ENCODE measurements around the gene KIFC1.
A peak's percentile ranks its signal among the peaks of the same experiment; 100 is the strongest.
"Not testable (repeated sequence)": the region's sequence is repeated elsewhere in the genome, so short reads cannot be mapped to it uniquely, and the experiment has no call there.

KIFC1 gene, protein sequence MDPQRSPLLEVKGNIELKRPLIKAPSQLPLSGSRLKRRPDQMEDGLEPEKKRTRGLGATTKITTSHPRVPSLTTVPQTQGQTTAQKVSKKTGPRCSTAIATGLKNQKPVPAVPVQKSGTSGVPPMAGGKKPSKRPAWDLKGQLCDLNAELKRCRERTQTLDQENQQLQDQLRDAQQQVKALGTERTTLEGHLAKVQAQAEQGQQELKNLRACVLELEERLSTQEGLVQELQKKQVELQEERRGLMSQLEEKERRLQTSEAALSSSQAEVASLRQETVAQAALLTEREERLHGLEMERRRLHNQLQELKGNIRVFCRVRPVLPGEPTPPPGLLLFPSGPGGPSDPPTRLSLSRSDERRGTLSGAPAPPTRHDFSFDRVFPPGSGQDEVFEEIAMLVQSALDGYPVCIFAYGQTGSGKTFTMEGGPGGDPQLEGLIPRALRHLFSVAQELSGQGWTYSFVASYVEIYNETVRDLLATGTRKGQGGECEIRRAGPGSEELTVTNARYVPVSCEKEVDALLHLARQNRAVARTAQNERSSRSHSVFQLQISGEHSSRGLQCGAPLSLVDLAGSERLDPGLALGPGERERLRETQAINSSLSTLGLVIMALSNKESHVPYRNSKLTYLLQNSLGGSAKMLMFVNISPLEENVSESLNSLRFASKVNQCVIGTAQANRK

DNA sequence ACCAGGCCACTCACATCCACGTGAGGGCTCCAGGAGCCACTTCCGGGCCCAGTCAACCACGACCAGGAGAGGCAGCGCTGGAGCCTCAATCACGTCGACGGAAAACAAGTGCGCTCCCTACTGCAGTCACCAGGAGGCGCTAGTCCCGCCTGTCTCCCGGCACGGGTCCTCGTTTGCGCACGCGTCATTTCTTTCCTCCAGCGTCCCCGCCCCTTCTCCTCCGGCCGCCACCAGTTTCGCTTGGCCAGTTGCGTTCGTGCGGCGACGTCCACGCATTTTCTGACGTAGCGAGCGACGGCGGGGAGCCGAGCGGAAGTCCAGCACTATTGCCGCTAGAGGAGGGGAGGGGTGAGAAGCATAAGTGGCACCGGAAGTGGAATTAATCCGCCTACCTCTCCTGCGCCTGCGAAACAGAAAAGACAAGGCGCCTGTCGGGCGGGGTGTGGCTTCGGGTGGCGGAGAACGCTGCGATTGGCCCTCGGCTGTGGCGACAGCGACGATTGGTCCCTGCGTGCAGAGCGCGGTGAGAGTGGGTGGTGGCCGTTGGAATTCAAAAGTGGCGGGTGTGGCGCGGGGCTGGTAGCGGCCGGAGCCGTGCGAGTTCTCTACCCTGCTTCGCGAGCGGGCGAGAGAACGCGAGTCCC, at the start of gene KIFC1:
TSS of gene KIFC1 (plus strand) at position 546 of the 644 bp plus-strand sequence. CDS start 163 bp downstream, outside the sequence.
- H3K36me3 ChIP-seq = peaks cover 45% of the 10 kb centered on the region
- H3K27me3 ChIP-seq (ENCODE audit: insufficient read depth, low read depth, severe bottlenecking) = no peaks in the 10 kb centered on the region
- H3K9me3 ChIP-seq (ENCODE audit: severe bottlenecking) = no peaks in the 10 kb centered on the region
- DNase-seq = peak; percentile 100
- TF ChIP-seq, protein P1, sequence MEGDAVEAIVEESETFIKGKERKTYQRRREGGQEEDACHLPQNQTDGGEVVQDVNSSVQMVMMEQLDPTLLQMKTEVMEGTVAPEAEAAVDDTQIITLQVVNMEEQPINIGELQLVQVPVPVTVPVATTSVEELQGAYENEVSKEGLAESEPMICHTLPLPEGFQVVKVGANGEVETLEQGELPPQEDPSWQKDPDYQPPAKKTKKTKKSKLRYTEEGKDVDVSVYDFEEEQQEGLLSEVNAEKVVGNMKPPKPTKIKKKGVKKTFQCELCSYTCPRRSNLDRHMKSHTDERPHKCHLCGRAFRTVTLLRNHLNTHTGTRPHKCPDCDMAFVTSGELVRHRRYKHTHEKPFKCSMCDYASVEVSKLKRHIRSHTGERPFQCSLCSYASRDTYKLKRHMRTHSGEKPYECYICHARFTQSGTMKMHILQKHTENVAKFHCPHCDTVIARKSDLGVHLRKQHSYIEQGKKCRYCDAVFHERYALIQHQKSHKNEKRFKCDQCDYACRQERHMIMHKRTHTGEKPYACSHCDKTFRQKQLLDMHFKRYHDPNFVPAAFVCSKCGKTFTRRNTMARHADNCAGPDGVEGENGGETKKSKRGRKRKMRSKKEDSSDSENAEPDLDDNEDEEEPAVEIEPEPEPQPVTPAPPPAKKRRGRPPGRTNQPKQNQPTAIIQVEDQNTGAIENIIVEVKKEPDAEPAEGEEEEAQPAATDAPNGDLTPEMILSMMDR (IDR thresholded peaks at IDR 0.05; ENCODE audit: low read depth, low read length) = peak; percentile 100
- H3K4me3 ChIP-seq (ENCODE audit: low read depth, low read length) = peak within 1 kb of the TSS; percentile 86
- H3K27ac ChIP-seq = peak within 1 kb of the TSS; percentile 98

DNA sequence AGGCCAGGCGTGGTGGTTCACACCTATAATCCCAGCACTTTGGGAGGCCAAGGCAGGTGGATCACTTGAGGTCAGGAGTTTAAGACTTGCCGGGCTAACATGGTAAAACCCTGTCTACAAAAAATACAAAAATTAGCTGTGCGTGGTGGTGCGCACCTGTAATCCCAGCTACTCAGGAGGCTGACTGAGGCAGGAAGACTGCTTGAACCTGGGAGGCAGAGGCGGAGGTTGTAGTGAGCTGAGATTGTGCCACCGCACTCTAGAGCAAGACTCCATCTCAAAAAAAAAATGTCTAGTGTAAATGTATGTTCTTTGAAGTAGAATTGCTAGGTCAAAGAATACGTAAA, 48.0 kb upstream of the KIFC1 start:
- not testable (repeated sequence) for H3K27me3 ChIP-seq (ENCODE audit: insufficient read depth, low read depth, severe bottlenecking); H3K4me3 ChIP-seq (ENCODE audit: low read depth, low read length); DNase-seq; H3K9me3 ChIP-seq (ENCODE audit: severe bottlenecking); H3K27ac ChIP-seq; H3K36me3 ChIP-seq

DNA sequence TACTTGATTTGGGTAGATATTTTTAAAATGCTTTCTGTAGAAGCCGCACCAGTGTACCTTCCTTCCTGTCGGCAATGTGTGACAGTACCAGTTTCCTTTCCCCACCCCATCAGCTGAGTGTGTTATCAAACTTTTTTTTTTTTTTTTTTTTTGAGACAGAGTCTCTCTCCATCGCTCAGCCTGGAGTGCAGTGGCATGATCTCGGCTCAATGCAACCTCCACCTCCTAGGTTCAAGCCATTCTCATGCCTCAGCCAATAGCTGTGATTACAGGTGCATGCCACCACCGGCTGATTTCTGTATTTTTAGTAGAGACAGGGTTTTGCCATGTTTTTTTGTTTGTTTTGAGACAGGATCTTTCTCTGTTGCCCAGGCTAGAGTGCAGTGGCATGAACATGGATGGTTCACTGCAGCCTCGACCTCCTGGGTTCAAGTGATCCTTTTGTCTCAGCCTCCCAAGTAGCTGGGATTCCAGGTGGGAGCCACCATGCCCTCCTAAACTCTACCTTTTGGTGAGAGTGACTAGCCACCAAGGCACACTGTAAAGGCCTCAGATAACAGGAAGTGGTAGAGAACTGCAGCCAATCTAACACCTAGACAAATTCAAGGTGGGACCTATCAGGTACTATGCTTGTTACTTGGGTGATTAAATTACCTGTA, 47.5 kb upstream of the KIFC1 start:
- Histone ChIP-seq H3K9me3 (ENCODE audit: severe bottlenecking) (no peaks in the 10 kb centered on the region), H3K27ac (no peak overlapping the region), H3K4me3 (ENCODE audit: low read depth, low read length) (no peak overlapping the region), H3K27me3 (ENCODE audit: insufficient read depth, low read depth, severe bottlenecking) (no peaks in the 10 kb centered on the region), H3K36me3 (no peaks in the 10 kb centered on the region)
- DNase-seq = no peak
- TF ChIP-seq, protein P1 (IDR thresholded peaks at IDR 0.05; ENCODE audit: low read depth, low read length) = no peak

DNA sequence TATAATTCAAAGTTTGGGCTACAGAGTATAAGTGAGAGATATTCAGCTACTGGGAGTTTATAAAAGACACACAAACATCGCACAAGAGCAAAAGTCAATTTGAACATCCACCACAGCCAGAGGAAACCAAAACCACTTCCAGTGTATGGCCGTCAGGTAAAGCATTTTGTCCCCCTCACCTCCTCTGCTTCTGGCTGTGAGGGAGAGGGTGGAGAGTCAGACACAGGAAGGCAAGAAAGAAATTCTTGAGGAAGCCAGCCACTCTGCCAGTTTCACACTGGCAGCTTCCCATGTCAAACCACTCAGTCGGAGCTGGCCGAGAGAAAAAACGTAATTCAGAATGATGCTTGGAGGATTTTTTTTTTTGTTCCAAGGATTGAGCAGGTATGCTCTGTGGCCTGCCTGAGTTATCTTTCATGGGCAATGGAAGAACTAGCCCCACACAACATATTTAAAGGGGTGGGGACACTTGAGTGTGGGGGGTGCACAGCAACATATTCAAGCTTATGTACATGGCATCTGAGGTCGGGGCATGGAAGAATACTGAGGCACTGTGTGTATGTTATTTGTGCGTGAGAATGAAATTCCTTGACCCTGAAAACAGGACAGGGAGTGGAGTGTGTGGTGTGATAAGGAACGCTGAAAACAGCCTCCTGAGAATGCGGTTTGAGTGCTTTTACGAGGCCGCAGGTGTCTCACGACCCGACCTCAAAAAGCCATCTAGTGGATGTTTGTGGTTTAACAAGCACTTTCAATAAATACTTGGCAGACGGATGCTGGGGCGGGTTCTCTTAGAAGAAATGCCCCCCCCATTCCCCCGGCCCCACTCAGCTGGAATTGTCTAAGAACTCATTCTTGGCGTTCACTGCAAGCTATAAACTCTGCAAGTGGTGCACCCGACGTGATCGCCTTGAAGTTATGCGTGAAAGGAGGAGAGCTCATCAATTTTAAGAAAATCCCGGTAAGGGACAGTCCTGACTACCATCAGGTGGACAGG, 46.6 kb upstream of the KIFC1 start:
- TF ChIP-seq, protein P1 (IDR thresholded peaks at IDR 0.05; ENCODE audit: low read depth, low read length) = peak; percentile 78
- peak; percentile 80 for DNase-seq
- H3K9me3 ChIP-seq (ENCODE audit: severe bottlenecking) = no peaks in the 10 kb centered on the region
- H3K36me3 ChIP-seq = no peaks in the 10 kb centered on the region
- H3K4me3 ChIP-seq (ENCODE audit: low read depth, low read length) = no peak overlapping the region
- no peak overlapping the region for H3K27ac ChIP-seq
- H3K27me3 ChIP-seq (ENCODE audit: insufficient read depth, low read depth, severe bottlenecking) = no peaks in the 10 kb centered on the region

DNA sequence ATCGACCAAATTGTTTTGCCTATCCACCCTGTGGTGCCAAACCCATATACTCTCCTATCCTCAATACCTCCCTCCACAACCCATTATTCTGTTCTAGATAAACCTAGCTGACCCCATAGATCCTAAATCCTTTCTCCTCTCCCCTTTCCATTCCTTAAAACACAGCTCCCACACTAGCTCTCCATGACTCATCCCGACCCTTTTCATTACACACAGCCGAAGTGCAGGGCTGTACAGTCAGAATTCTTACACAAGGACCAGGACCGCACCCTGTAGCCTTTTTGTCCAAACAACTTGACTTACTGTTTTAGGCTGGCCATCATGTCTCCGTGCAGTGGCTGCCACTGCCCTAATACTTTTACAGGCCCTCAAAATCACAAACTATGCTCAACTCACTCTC, 44.7 kb upstream of the KIFC1 start:
- H3K36me3 ChIP-seq; H3K4me3 ChIP-seq (ENCODE audit: low read depth, low read length); H3K27ac ChIP-seq; H3K27me3 ChIP-seq (ENCODE audit: insufficient read depth, low read depth, severe bottlenecking); DNase-seq; H3K9me3 ChIP-seq (ENCODE audit: severe bottlenecking): not testable (repeated sequence)

DNA sequence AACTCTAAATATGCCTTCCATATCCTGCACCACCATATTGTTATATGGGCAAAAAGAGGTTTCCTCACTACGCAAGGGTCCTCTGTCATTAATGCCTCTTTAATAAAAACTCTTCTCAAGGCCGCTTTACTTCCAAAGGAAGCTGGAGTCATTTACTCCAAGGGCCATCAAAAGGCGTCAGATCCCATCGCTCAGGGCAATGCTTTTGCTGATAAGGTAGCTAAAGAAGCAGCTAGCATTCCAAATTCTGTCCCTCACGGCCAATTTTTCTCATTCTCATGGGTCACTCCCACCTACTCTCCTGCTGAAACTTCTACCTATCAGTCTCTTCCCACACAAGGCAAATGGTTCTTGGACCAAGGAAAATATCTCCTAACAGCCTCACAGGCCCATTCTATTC, 43.8 kb upstream of the KIFC1 start:
- TF ChIP-seq, protein P1 (IDR thresholded peaks at IDR 0.05; ENCODE audit: low read depth, low read length) = no peak
- no peak for DNase-seq
- H3K36me3 ChIP-seq = no peaks in the 10 kb centered on the region
- no peak overlapping the region for H3K4me3 ChIP-seq (ENCODE audit: low read depth, low read length)
- H3K27me3 ChIP-seq (ENCODE audit: insufficient read depth, low read depth, severe bottlenecking) = no peaks in the 10 kb centered on the region
- H3K9me3 ChIP-seq (ENCODE audit: severe bottlenecking) = no peaks in the 10 kb centered on the region
- no peak overlapping the region for H3K27ac ChIP-seq

DNA sequence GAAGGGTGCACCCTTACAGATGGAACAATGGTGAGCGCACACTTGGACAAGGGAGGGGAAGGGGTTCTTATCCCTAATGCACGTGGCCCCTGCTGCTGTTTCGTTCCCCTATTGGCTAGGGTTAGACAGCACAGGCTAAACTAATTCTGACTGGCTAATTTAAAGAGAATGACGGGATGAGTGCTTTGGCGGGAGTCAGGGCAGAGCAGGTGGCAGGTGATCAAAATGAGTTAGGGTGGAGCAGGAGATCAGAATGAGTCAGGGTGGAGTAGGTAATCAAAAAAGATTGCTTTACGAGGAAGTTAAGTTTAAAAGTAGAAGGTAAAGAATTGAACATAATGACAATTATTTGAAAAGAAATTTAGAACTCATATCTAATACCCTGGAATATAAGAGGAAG, 35.8 kb upstream of the KIFC1 start:
- H3K27ac ChIP-seq; DNase-seq; H3K4me3 ChIP-seq (ENCODE audit: low read depth, low read length); H3K36me3 ChIP-seq; H3K27me3 ChIP-seq (ENCODE audit: insufficient read depth, low read depth, severe bottlenecking): not testable (repeated sequence)
- peaks cover 10% of the 10 kb centered on the region for H3K9me3 ChIP-seq (ENCODE audit: severe bottlenecking)
